AG04449 (cell line): ENCODE data around the gene MYO18B.

Source experiments
- CTCF ChIA-PET: fragments of 350-600 bp; formaldehyde crosslinking; extraction: SDS; loops from one replicate; lab custom pipeline; 2021; ENCODE audit warnings: antibody characterized with exemption; lab: Yijun Ruan, JAX
- POLR2A ChIA-PET: fragments of 400-600, 350-600 bp; formaldehyde crosslinking; extraction: SDS; loops from one replicate; lab custom pipeline; 2020; ENCODE audit warnings: antibody characterized with exemption, inconsistent platforms; lab: Yijun Ruan, JAX
- DNase-seq: peaks from one replicate; pipeline ENCODE4 v3.0.0-alpha.2; 2010; ENCODE audit warnings: low read depth, low spot score
- H3K4me3 ChIP-seq: 2 replicates; pipeline ENCODE4 v1.5.1; 2011; ENCODE audit warnings: low read depth, mild to moderate bottlenecking, control low read depth, low read length
- TF ChIP-seq, protein P1 (sequence below): IDR thresholded peaks from one replicate; pipeline ENCODE4 v1.5.1; 2011; ENCODE audit warnings: mild to moderate bottlenecking, moderate library complexity, low read length, control low read depth, inconsistent platforms; ENCODE audit not compliant: insufficient read depth; ENCODE audit errors: missing control alignments

The MYO18B gene

GRCh38 chr22:25774575-25775026 lies 32.6 kb downstream of the MYO18B start:
- no peak for DNase-seq
- CTCF ChIA-PET, result interaction anchor here (1.4 to 11.4 kb wide), 7 partner anchors 12 to 584 kb away, joined by 4 to 166 read pairs (median 30); no protein-coding TSS in a partner anchor
- TF ChIP-seq, protein P1, sequence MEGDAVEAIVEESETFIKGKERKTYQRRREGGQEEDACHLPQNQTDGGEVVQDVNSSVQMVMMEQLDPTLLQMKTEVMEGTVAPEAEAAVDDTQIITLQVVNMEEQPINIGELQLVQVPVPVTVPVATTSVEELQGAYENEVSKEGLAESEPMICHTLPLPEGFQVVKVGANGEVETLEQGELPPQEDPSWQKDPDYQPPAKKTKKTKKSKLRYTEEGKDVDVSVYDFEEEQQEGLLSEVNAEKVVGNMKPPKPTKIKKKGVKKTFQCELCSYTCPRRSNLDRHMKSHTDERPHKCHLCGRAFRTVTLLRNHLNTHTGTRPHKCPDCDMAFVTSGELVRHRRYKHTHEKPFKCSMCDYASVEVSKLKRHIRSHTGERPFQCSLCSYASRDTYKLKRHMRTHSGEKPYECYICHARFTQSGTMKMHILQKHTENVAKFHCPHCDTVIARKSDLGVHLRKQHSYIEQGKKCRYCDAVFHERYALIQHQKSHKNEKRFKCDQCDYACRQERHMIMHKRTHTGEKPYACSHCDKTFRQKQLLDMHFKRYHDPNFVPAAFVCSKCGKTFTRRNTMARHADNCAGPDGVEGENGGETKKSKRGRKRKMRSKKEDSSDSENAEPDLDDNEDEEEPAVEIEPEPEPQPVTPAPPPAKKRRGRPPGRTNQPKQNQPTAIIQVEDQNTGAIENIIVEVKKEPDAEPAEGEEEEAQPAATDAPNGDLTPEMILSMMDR, result peak; percentile 55
- POLR2A ChIA-PET, result no interaction called here
- no peak overlapping the region for H3K4me3 ChIP-seq

DNA sequence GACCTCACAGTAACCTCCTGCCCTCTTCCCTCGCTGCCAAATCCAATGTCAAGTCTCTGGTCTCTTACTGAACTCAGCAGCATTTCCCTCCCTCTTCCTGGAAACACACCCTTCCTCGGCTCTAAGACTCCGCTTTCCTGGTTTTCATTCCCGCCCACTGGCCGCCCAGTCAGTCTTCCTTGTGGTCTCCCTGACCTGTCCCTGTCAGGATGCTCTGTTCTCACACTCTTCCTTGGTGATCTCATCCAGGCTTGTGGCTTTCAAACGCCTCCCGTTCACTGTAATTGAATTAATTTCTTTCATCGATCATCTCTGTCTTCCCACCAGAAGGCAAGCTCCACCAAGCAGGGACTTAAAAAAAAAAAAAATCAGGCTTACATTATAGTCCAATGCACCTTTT lies 33.5 kb downstream of the MYO18B start:
- TF ChIP-seq, protein P1, result no peak
- ChIA-PET POLR2A (no interaction called here), CTCF (interaction anchor here (3.3 to 11.4 kb wide), 5 partner anchors 12 to 583 kb away, joined by 16 to 166 read pairs (median 30); no protein-coding TSS in a partner anchor)

GRCh38 chr22:25777411-25777810 lies 35.4 kb downstream of the MYO18B start:
- no peak for DNase-seq
- H3K4me3 ChIP-seq, result no peak overlapping the region
- ChIA-PET CTCF (interaction anchor here (1.0 to 11.4 kb wide), 10 partner anchors 10 to 575 kb away, joined by 3 to 166 read pairs (median 8); no protein-coding TSS in a partner anchor), POLR2A (no interaction called here)
- TF ChIP-seq, protein P1, result no peak

More for the DNA sequence above, 33.5 kb downstream of the MYO18B start:
- no peak for DNase-seq
- no peak overlapping the region for H3K4me3 ChIP-seq

GRCh38 chr22:25777870-25778269 lies 35.9 kb downstream of the MYO18B start:
- no peak for DNase-seq
- POLR2A ChIA-PET, result no interaction called here
- TF ChIP-seq, protein P1, result peak; percentile 43
- CTCF ChIA-PET, result interaction anchor here (0.5 to 11.4 kb wide), 14 partner anchors 9 to 575 kb away, joined by 3 to 166 read pairs (median 4); no protein-coding TSS in a partner anchor
- H3K4me3 ChIP-seq, result no peak overlapping the region

DNA sequence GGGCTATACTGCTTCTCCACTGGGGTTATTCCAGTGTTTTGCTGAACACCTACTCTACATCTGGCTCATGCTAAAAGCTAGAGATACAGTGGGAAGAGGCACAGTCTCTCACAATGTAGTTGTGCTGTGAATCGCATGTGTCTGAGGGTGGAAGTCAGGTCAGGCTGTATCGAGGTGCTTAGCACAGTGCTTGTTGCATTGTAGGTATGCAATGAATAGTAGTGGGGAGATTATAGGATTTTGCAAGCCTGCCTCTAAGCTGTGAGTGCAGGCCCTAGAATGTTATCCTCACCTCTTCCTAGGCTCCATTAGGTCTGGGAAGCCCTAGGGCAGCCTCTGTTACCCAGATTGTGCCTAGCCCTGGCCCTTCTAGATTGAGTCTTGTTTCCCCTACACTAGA lies 37.4 kb downstream of the MYO18B start:
- H3K4me3 ChIP-seq, result no peak overlapping the region
- CTCF ChIA-PET, result interaction anchor here (0.7 to 11.4 kb wide), 9 partner anchors 12 to 577 kb away, joined by 3 to 166 read pairs (median 9); no protein-coding TSS in a partner anchor
- TF ChIP-seq, protein P1, result no peak
- POLR2A ChIA-PET, result no interaction called here
- DNase-seq, result no peak

DNA sequence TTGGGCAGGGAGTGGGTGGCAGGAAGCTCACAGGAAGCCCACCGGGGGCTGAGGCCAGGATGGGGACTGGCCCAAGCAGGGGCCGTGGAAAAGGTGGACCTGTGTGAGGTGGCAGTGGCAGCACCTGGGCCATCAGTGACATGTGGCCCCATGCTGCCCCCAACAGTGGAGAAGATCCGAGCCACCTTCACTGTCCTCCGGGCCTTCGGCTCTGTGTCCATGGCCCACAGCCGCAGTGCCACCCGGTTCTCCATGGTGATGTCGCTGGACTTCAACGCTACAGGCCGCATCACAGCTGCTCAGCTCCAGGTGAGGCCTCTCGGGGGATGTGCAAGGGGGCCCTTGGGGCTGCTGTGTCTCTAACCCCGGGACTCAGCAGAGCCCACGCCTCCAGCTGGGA lies 37.9 kb downstream of the MYO18B start:
- DNase-seq, result no peak
- H3K4me3 ChIP-seq, result no peak overlapping the region
- TF ChIP-seq, protein P1, result no peak
- ChIA-PET POLR2A (no interaction called here), CTCF (interaction anchor here (0.6 to 11.4 kb wide), 8 partner anchors 12 to 577 kb away, joined by 3 to 166 read pairs (median 10); no protein-coding TSS in a partner anchor)
